Keratinocyte (primary cell): ENCODE results near the gene DNAJB2.

Experiments used
- CTCF ChIP-seq, 3 experiments: IDR thresholded peaks in 1 of 3; conservative IDR thresholded peaks in 1 of 3; optimal IDR thresholded peaks in 1 of 3; 2 replicates in 2 of 3; 3 replicates in 1 of 3; pipeline versions ENCODE3 to v1.5.1; 2011; ENCODE audit warnings: low read length in 3 of 3, mild to moderate bottlenecking in 3 of 3, moderate library complexity in 2 of 3, control low read depth in 1 of 3, inconsistent platforms in 1 of 3; ENCODE audit not compliant: insufficient read depth in 2 of 3; ENCODE audit errors: extremely low read depth in 1 of 3
- EZH2 ChIP-seq: IDR thresholded peaks from one replicate; pipeline ENCODE4 v1.6.1; 2012; ENCODE audit warnings: inconsistent platforms, mild to moderate bottlenecking, low read length, moderate library complexity

GRCh38 chr2:219286436-219287115 lies 7.4 kb downstream of the DNAJB2 start:
- TF ChIP-seq CTCF (optimal IDR thresholded peaks at IDR 0.05 in 1 of 3, IDR thresholded peaks at IDR 0.05 in 1 of 3, conservative IDR thresholded peaks at IDR 0.05 in 1 of 3; ENCODE audit: extremely low read depth in 1 of 3, insufficient read depth in 2 of 3, low read length in 3 of 3) (no peak), EZH2 (no peak)
